Panc1 (cell line): Measurements from ENCODE around the gene TRAF3IP1.

Experiments used
- POLR2AphosphoS5 ChIP-seq: IDR thresholded peaks from 2 replicates; pipeline ENCODE4 v1.6.1; 2012; ENCODE audit warnings: mild to moderate bottlenecking, low read depth, low read length, moderate library complexity
- SIN3A ChIP-seq: IDR thresholded peaks from 2 replicates; pipeline ENCODE4 v1.6.1; 2012; ENCODE audit warnings: low read depth, mild to moderate bottlenecking, low read length, moderate library complexity, borderline replicate concordance; ENCODE audit not compliant: insufficient read depth
- TCF7L2 ChIP-seq: IDR thresholded peaks from 2 replicates; pipeline ENCODE4 v1.6.1; 2011; ENCODE audit warnings: mild to moderate bottlenecking, low read depth, low read length, inconsistent platforms
- TF ChIP-seq, protein P1 (sequence below): fragments of 450-650 bp; IDR thresholded peaks from 2 replicates; pipeline ENCODE4 v1.5.1; 2017; ENCODE audit warnings: mild to moderate bottlenecking
- TF ChIP-seq, protein P2 (sequence below), 2 experiments: IDR thresholded peaks; 2 replicates each; pipeline ENCODE4 v1.6.1; 2011 to 2012; ENCODE audit warnings: low read depth in 2 of 2, control low read depth in 1 of 2, low read length in 1 of 2, mild to moderate bottlenecking in 1 of 2, moderate library complexity in 1 of 2; ENCODE audit not compliant: insufficient read depth in 1 of 2

DNA sequence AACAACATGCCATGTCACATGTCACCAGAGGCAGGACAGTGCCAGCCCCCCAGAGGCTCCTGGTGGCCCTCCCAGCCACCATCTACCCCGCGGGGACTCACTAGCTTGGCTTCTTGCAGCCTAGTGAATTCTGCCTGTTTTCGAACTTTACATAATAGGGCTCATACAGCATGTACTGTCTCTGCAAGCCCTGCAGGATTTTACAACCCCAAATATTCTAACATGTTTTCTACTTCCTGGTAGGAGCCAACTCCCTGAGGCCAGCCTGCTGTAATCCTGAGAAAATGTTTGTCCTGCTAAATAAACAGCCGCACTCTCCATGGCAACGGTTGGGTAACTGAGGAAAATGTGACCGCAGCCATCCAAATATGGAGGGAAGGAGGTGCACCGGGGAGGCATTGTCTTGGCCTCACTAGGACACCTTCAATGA lies 34.6 kb upstream of the TRAF3IP1 start:
- TF ChIP-seq, protein P1, sequence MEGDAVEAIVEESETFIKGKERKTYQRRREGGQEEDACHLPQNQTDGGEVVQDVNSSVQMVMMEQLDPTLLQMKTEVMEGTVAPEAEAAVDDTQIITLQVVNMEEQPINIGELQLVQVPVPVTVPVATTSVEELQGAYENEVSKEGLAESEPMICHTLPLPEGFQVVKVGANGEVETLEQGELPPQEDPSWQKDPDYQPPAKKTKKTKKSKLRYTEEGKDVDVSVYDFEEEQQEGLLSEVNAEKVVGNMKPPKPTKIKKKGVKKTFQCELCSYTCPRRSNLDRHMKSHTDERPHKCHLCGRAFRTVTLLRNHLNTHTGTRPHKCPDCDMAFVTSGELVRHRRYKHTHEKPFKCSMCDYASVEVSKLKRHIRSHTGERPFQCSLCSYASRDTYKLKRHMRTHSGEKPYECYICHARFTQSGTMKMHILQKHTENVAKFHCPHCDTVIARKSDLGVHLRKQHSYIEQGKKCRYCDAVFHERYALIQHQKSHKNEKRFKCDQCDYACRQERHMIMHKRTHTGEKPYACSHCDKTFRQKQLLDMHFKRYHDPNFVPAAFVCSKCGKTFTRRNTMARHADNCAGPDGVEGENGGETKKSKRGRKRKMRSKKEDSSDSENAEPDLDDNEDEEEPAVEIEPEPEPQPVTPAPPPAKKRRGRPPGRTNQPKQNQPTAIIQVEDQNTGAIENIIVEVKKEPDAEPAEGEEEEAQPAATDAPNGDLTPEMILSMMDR = no peak
- TF ChIP-seq POLR2AphosphoS5 (no peak), TCF7L2 (no peak), SIN3A (0 out of 2 replicates have a peak, but pooled peaks have one; percentile 19)
- TF ChIP-seq, protein P2, sequence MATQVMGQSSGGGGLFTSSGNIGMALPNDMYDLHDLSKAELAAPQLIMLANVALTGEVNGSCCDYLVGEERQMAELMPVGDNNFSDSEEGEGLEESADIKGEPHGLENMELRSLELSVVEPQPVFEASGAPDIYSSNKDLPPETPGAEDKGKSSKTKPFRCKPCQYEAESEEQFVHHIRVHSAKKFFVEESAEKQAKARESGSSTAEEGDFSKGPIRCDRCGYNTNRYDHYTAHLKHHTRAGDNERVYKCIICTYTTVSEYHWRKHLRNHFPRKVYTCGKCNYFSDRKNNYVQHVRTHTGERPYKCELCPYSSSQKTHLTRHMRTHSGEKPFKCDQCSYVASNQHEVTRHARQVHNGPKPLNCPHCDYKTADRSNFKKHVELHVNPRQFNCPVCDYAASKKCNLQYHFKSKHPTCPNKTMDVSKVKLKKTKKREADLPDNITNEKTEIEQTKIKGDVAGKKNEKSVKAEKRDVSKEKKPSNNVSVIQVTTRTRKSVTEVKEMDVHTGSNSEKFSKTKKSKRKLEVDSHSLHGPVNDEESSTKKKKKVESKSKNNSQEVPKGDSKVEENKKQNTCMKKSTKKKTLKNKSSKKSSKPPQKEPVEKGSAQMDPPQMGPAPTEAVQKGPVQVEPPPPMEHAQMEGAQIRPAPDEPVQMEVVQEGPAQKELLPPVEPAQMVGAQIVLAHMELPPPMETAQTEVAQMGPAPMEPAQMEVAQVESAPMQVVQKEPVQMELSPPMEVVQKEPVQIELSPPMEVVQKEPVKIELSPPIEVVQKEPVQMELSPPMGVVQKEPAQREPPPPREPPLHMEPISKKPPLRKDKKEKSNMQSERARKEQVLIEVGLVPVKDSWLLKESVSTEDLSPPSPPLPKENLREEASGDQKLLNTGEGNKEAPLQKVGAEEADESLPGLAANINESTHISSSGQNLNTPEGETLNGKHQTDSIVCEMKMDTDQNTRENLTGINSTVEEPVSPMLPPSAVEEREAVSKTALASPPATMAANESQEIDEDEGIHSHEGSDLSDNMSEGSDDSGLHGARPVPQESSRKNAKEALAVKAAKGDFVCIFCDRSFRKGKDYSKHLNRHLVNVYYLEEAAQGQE (IDR thresholded peaks at IDR 0.05; ENCODE audit: insufficient read depth in 1 of 2, low read depth in 2 of 2, low read length in 1 of 2) = no peak
